AG04449 (cell line): ENCODE data around the gene SLAIN1.

Source experiments
- CTCF ChIA-PET: fragments of 350-600 bp; formaldehyde crosslinking; extraction: SDS; loops from one replicate; lab custom pipeline; 2021; ENCODE audit warnings: antibody characterized with exemption; lab: Yijun Ruan, JAX
- POLR2A ChIA-PET: fragments of 400-600, 350-600 bp; formaldehyde crosslinking; extraction: SDS; loops from one replicate; lab custom pipeline; 2020; ENCODE audit warnings: antibody characterized with exemption, inconsistent platforms; lab: Yijun Ruan, JAX
- DNase-seq: peaks from one replicate; pipeline ENCODE4 v3.0.0-alpha.2; 2010; ENCODE audit warnings: low read depth, low spot score
- H3K4me3 ChIP-seq: 2 replicates; pipeline ENCODE4 v1.5.1; 2011; ENCODE audit warnings: low read depth, mild to moderate bottlenecking, control low read depth, low read length
- TF ChIP-seq, protein P1 (sequence below): IDR thresholded peaks from one replicate; pipeline ENCODE4 v1.5.1; 2011; ENCODE audit warnings: mild to moderate bottlenecking, moderate library complexity, low read length, control low read depth, inconsistent platforms; ENCODE audit not compliant: insufficient read depth; ENCODE audit errors: missing control alignments

The SLAIN1 gene

DNA sequence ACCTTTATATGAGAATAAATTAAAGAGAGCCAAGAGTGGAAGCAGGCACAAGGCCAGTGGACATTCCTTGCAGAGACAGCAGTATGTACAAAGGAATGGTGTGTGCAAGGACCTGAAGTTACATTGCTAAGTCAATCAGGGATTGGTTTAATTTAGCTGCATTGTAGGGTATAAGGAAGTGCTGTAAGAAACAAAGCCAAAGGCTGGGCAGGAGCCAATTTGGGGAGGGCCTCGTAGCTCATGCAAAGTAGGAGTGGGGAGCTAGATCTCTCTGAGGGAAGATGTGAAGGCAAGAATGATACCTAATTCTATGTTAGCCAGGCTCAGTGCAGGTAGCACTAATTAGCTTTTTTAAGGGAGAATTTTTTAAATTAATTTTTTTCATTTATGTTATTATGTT lies 76.7 kb downstream of the SLAIN1 start:
- TF ChIP-seq, protein P1, sequence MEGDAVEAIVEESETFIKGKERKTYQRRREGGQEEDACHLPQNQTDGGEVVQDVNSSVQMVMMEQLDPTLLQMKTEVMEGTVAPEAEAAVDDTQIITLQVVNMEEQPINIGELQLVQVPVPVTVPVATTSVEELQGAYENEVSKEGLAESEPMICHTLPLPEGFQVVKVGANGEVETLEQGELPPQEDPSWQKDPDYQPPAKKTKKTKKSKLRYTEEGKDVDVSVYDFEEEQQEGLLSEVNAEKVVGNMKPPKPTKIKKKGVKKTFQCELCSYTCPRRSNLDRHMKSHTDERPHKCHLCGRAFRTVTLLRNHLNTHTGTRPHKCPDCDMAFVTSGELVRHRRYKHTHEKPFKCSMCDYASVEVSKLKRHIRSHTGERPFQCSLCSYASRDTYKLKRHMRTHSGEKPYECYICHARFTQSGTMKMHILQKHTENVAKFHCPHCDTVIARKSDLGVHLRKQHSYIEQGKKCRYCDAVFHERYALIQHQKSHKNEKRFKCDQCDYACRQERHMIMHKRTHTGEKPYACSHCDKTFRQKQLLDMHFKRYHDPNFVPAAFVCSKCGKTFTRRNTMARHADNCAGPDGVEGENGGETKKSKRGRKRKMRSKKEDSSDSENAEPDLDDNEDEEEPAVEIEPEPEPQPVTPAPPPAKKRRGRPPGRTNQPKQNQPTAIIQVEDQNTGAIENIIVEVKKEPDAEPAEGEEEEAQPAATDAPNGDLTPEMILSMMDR, result no peak
- H3K4me3 ChIP-seq, result no peak overlapping the region
- CTCF ChIA-PET, result no interaction called here
- no peak for DNase-seq
- POLR2A ChIA-PET, result no interaction called here

DNA sequence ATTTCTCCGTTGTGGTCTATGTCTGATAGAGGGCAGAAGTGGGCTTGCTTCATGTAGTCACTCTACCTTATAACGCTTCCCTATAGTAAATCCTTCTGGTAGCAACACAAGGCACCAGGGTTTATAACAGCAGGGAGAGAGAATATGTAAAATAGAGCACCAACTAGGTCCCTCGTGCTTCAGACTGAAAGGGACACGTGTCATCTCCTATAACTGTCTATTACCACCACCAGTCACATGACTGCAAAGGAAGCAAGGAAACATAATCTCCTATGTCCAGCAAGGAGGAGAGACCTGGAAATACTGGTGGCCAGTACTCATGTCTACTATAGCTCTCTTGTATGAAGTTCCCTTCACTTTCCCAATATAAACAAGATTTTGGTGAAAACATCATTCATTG lies 79.2 kb downstream of the SLAIN1 start:
- no peak overlapping the region for H3K4me3 ChIP-seq
- ChIA-PET POLR2A (no interaction called here), CTCF (interaction anchor here (2.4 kb wide), 1 partner anchor 344 kb away, joined by 5 read pairs; no protein-coding TSS in a partner anchor)
- TF ChIP-seq, protein P1, result no peak
- no peak for DNase-seq

DNA sequence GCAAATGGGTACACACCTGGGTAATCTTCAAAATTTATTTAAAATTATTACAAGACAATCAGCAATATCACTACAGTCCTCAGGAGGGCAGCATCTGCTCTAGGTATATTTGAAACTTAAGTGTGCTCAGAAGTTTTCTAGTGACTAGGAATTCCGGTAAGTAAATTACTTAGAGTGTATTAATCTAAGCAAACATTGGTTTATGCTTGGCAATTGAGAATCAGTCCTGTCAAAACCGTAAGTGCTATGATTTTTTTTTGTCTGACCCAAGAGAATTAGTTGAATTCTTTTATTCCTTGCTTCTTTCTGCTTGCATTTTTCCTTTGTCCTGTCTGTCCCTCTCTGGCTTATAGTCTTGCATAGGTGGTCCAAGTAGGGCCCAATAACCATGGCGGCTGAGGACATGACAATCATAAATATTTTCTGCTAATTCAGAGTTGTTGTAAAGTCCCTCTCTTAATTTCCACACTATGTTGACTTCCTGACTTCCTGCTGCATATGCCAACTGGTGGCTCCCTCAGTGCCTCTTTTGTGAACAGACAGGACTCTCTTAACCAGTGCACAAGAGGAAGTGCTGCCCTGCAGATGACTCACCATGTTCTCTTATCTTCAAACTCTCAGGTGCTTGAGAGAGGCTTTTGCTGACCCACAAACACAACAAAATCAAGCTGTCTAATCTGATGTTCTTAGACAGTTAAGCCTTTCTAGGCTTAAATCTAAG lies 82.2 kb downstream of the SLAIN1 start:
- DNase-seq, result peak; percentile 5
- ChIA-PET POLR2A (no interaction called here), CTCF (no interaction called here)
- no peak overlapping the region for H3K4me3 ChIP-seq
- TF ChIP-seq, protein P1, result peak; percentile 30

DNA sequence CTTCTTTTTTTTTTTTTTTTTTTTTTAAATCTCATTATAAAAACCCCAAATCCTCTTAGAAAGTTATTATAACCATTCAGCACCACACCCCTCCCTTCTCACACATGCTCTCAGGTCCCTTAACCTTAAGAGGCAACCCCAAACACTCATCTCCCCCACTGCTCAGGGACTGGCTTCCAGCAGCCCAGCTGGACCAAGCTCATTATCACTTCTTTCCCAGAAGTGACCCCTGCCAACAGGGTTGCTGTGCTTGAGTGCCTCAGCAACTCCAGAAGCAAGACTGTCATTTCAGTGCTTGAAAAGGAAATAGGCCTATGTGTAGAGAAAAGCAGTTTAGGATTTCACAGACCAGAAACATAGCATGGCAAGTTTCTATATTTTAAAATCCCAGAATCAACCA lies 84.3 kb downstream of the SLAIN1 start:
- TF ChIP-seq, protein P1, result no peak
- no peak overlapping the region for H3K4me3 ChIP-seq
- no peak for DNase-seq
- CTCF ChIA-PET, result interaction anchor here (1.3 kb wide), 1 partner anchor 339 kb away, joined by 3 read pairs; no protein-coding TSS in a partner anchor
- POLR2A ChIA-PET, result no interaction called here

DNA sequence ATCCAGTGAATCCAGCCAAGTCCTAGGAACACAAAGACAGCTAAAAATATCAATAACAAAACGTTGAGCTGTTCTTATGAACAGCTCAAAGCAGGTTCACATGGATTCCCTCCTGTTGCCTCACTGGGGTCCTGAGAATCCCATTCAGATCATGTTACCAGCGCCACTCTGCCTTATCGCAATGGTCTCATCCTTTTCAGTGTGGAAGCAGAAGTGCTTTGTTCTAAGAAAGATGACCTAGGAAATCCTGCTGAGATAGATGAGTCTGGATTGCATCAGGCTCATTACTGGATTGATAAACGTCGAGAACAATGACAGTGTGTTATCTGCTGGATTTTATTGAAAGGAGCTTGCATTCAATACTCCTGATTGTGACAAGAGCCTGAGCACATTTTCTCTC lies 87.0 kb downstream of the SLAIN1 start:
- POLR2A ChIA-PET, result no interaction called here
- CTCF ChIA-PET, result interaction anchor here (1.3 kb wide), 1 partner anchor 337 kb away, joined by 4 read pairs; no protein-coding TSS in a partner anchor
- TF ChIP-seq, protein P1, result no peak
- no peak for DNase-seq
- no peak overlapping the region for H3K4me3 ChIP-seq

DNA sequence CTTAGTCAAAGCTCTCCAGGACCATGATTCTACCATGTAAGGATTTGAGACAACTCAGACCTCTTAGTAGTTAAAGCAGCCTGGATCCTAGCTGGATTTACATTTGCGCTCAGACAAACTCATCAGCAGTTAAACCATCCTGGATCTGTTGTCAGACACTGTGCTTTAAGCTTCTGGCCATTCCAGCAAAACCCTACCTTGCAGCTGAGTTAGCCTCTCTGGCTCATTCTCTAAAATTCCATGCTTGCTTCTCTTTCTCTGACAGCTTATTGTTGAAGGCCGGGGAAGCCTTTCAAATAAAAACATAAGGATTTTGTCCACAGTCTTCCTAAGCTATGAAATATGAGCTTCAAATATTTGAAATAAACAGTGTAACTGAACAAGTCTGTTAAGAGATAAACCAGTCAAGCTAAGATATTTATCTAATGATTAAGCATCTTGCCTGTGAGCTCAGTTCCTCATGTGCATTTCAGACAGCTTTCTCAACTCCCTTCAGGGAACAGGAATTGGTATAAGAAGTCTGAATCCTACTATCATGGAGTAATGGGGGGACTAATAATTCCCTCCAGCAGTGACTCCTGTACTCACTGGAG lies 89.3 kb downstream of the SLAIN1 start:
- no peak for DNase-seq
- H3K4me3 ChIP-seq, result no peak overlapping the region
- TF ChIP-seq, protein P1, result no peak
- CTCF ChIA-PET, result no interaction called here
- POLR2A ChIA-PET, result no interaction called here
